Immature natural killer cell (primary cell): ENCODE measurements around the gene NEUROD6. TPM values are rescaled to one million over a fixed set of nuclear protein-coding genes. Genes with fewer than 3 reads are reported as not detected.

Experiments
- DNase-seq, 3 donors: peaks; one replicate each; pipeline ENCODE4 v3.0.0; 2022; ENCODE audit warnings: mixed read lengths in 1 of 3
- H3K27ac Mint-ChIP-seq, 6 donors: one replicate each; pipeline ENCODE4 v1.8.0; 2020; ENCODE audit warnings: mixed read lengths in 6 of 6, mild to moderate bottlenecking in 5 of 6, inconsistent platforms in 4 of 6, moderate library complexity in 3 of 6
- H3K27me3 Mint-ChIP-seq, 3 donors: one replicate each; pipeline ENCODE4 v1.8.0; 2020 to 2021; ENCODE audit warnings: low read depth in 3 of 3, mild to moderate bottlenecking in 3 of 3, mixed read lengths in 3 of 3, moderate library complexity in 3 of 3, inconsistent platforms in 1 of 3
- H3K36me3 Mint-ChIP-seq, 3 donors: one replicate each; pipeline ENCODE4 v1.8.0; 2020; ENCODE audit warnings: mixed read lengths in 3 of 3, inconsistent platforms in 2 of 3, mild to moderate bottlenecking in 2 of 3
- H3K4me1 Mint-ChIP-seq, 2 donors: one replicate each; pipeline ENCODE4 v1.8.0; 2020; ENCODE audit warnings: inconsistent platforms in 2 of 2, mild to moderate bottlenecking in 2 of 2, mixed read lengths in 2 of 2, moderate library complexity in 1 of 2
- H3K4me3 Mint-ChIP-seq, 5 donors: one replicate each; pipeline ENCODE4 v1.8.0; 2020; ENCODE audit warnings: mild to moderate bottlenecking in 5 of 5, mixed read lengths in 5 of 5, inconsistent platforms in 3 of 5, moderate library complexity in 3 of 5
- H3K9me3 Mint-ChIP-seq, 6 donors: one replicate each; pipeline ENCODE4 v1.8.0; 2020; ENCODE audit warnings: mild to moderate bottlenecking in 6 of 6, mixed read lengths in 6 of 6, inconsistent platforms in 4 of 6, moderate library complexity in 3 of 6
- polyA plus RNA-seq, 3 donors: library from polyadenylated mRNA; unstranded; fragments of 300-500 nt; fragmentation: Illumina TruSeq; gene quantifications; one replicate each; pipeline ENCODE4 v1.2.3, GENCODE V29; 2021

The NEUROD6 gene
- polyA plus RNA-seq, 3 donors from 2014 or later = not detected

DNA sequence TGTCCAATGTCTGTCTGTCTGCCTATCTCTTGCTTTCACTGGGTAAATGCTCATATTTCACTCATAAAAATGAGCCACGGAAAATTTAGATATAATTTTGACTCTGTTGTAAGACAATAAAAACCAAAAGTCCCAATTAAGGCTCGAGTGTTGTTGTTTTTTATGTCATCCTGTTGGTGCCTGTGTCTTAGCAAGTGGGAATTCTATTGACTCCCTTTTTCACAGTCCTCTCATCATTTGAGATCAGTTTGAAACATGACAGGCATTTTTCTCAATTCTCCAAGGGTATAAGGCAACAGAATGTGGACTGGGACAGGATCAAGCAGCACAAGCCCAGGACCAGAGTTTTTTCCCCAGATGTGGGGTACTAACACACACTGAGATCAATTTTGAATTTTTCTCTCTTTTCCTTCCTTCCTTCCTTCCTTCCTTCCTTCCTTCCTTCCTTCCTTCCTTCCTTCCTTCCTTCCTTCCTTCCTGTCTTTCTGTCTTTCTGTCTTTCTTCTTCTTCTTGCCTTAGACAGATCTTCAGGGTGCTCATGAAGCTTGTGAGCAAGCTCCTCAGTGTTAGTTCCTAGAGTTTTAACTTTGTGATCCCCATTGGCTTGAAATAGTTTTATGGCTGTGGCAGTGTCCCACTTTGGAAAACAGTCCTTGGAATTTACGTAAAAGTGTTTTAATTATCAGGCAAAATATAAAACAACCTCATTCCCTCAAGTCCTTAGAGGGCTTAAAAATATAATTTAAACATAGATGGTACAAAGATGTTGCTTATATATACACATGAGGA, 3.2 kb upstream of the NEUROD6 start:
- no peaks in the 10 kb centered on the region for H3K36me3 Mint-ChIP-seq

DNA sequence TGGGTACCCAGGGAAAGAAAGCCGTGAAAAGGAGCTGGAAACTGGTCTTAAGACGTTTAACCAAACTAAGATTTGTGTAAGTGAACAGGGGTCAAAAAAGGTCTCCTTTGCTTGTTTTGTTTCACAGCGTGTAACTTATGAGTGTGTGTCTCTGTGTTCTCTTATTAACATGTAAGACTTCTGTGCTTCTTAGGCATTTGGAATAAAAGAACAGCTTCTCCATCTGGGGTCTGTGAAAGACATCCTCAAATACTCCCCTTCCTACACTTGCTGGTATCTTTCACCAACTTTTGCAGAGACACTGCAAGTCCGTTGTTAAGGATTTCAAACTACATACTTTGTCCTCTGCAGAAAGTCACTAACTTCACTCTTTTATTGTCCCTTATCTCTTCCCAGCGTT, 615 bp upstream of the NEUROD6 start:
- no peak overlapping the region for H3K4me3 Mint-ChIP-seq
- no peaks in the 10 kb centered on the region for H3K4me1 Mint-ChIP-seq
- no peaks in the 10 kb centered on the region for H3K36me3 Mint-ChIP-seq
- peaks cover 0 to 6% (median 0%) of the 10 kb centered on the region in 6 donors for H3K9me3 Mint-ChIP-seq
- no peak overlapping the region for H3K27ac Mint-ChIP-seq
- DNase-seq = no peak
- peaks cover 0 to 3% (median 0%) of the 10 kb centered on the region in 3 donors for H3K27me3 Mint-ChIP-seq

More for the DNA sequence above, 3.2 kb upstream of the NEUROD6 start:
- Mint-ChIP-seq H3K9me3 (peaks cover 0 to 5% (median 0%) of the 10 kb centered on the region in 6 donors), H3K27me3 (peaks cover 0 to 3% (median 0%) of the 10 kb centered on the region in 3 donors), H3K4me1 (no peaks in the 10 kb centered on the region), H3K4me3 (no peak overlapping the region), H3K27ac (no peak overlapping the region)
- DNase-seq = no peak

- Mint-ChIP-seq H3K36me3 (no peaks in the 10 kb centered on the region), H3K4me3 (no peak overlapping the region), H3K27me3 (peaks cover 0 to 4% (median 3%) of the 10 kb centered on the region in 3 donors), H3K4me1 (no peaks in the 10 kb centered on the region), H3K9me3 (peaks cover 0 to 9% (median 0%) of the 10 kb centered on the region in 6 donors), H3K27ac (no peak overlapping the region)
- no peak for DNase-seq
Measured at GRCh38 chr7:31340051-31340450, 475 bp downstream of the NEUROD6 start.

DNA sequence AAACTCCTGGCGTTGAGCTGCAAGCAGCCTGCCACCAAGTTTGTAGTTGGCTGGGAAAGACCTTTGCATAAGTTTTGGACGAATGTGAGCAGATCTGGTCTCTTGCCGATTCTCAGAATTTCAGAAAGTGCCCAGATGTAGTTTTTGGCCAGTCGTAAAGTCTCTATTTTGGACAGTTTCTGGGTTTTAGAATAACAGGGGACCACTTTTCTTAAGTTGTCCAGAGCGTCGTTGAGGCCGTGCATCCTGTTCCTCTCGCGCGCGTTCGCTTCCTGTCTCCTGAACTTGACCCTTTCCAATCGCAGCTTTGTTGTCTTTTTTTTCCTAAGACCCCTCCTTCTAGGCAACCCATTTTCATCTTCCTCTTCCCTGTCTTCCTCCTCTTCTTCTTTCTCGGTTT, 1.8 kb downstream of the NEUROD6 start:
- no peak overlapping the region for H3K4me3 Mint-ChIP-seq
- peaks cover 1 to 8% (median 2%) of the 10 kb centered on the region in 3 donors for H3K27me3 Mint-ChIP-seq
- H3K27ac Mint-ChIP-seq = no peak overlapping the region
- no peaks in the 10 kb centered on the region for H3K4me1 Mint-ChIP-seq
- no peaks in the 10 kb centered on the region for H3K36me3 Mint-ChIP-seq
- peaks cover 0 to 14% (median 0%) of the 10 kb centered on the region in 6 donors for H3K9me3 Mint-ChIP-seq
- no peak for DNase-seq

GRCh38 chr7:31337002-31337565, 3.4 kb downstream of the NEUROD6 start:
- H3K4me3 Mint-ChIP-seq = no peak overlapping the region
- peaks cover 3 to 10% (median 7%) of the 10 kb centered on the region in 3 donors for H3K27me3 Mint-ChIP-seq
- no peaks in the 10 kb centered on the region for H3K4me1 Mint-ChIP-seq
- H3K36me3 Mint-ChIP-seq = no peaks in the 10 kb centered on the region
- H3K27ac Mint-ChIP-seq = no peak overlapping the region
- peaks cover 0 to 14% (median 0%) of the 10 kb centered on the region in 6 donors for H3K9me3 Mint-ChIP-seq
- DNase-seq = no peak

- Mint-ChIP-seq H3K4me1 (no peaks in the 10 kb centered on the region), H3K9me3 (peaks cover 0 to 14% (median 0%) of the 10 kb centered on the region in 6 donors)
Measured at GRCh38 chr7:31336202-31337001, 4.1 kb downstream of the NEUROD6 start.

GRCh38 chr7:31335884-31336201, 4.7 kb downstream of the NEUROD6 start:
- DNase-seq = no peak
- Mint-ChIP-seq H3K4me1 (no peaks in the 10 kb centered on the region), H3K27ac (no peak overlapping the region), H3K36me3 (no peaks in the 10 kb centered on the region), H3K27me3 (peaks cover 3 to 10% (median 9%) of the 10 kb centered on the region in 3 donors), H3K4me3 (no peak overlapping the region), H3K9me3 (peaks cover 0 to 14% (median 0%) of the 10 kb centered on the region in 6 donors)

More at GRCh38 chr7:31336202-31337001, 4.1 kb downstream of the NEUROD6 start:
- DNase-seq = no peak
- no peak overlapping the region for H3K27ac Mint-ChIP-seq
- H3K36me3 Mint-ChIP-seq = no peaks in the 10 kb centered on the region
- H3K4me3 Mint-ChIP-seq = no peak overlapping the region
- H3K27me3 Mint-ChIP-seq = peaks cover 3 to 10% (median 9%) of the 10 kb centered on the region in 3 donors

DNA sequence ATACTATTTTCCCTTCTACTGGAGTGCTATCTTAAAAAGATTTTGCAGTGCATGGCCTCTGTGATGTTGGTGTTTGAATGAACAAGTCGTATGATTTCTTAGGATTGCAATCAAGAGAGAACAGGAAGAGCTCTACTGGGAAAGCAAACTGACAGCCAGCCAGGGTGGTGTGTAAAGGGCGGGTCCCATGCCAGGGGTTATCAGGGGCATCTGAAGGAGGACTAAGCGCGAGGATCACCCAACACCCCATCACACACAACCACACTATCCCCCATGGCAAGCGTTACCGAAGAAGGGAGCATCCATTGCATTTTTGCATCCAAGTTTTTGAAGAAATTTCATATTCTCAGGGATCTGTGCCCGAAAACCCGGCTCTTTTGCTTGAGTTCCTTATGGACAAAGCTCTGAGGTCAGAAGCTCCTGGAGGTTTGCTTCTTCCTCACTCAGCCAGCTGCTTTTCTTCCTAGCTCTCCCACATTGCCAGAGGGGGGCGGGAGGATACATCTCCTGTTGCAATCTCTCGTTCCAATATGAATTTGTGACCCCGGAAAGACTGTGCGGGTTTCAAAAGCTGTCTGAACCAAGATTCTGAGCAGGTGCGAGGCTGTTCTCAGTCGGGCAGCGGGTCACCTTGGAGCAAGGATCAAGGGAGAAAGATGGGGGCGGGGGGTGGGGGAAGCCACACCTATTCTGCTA, 5.2 kb downstream of the NEUROD6 start:
- no peaks in the 10 kb centered on the region for H3K4me1 Mint-ChIP-seq
- H3K36me3 Mint-ChIP-seq = no peaks in the 10 kb centered on the region
- no peak overlapping the region for H3K4me3 Mint-ChIP-seq
- H3K27ac Mint-ChIP-seq = no peak overlapping the region
- H3K27me3 Mint-ChIP-seq = peaks cover 3 to 10% (median 9%) of the 10 kb centered on the region in 3 donors
- no peak for DNase-seq
- H3K9me3 Mint-ChIP-seq = peaks cover 0 to 18% (median 1%) of the 10 kb centered on the region in 6 donors

DNA sequence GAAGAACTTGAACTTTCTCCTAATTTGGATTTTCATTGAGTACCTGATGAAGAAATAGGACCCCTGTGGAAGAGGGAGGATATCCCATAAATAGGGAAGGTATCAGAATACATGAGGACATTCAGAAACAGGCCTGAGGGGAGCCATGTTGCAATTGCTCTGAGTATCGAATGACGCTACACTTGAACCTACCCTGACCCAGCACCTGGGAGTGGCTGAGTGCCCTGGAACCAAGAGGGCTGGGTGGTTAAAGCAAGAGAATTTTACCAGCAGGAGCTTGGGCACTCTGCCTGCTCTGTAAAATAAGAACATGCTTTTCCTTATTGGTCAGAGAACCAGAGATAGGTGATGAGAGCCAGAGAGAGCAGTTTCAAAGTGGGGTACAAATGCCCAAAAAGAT, 7.2 kb downstream of the NEUROD6 start:
- peaks cover 0 to 15% (median 5%) of the 10 kb centered on the region in 6 donors for H3K9me3 Mint-ChIP-seq
- H3K36me3 Mint-ChIP-seq = no peaks in the 10 kb centered on the region
- DNase-seq = no peak
- H3K27ac Mint-ChIP-seq = no peak overlapping the region
- H3K4me1 Mint-ChIP-seq = no peaks in the 10 kb centered on the region
- no peak overlapping the region for H3K4me3 Mint-ChIP-seq
- H3K27me3 Mint-ChIP-seq = peaks cover 3 to 10% (median 9%) of the 10 kb centered on the region in 3 donors

DNA sequence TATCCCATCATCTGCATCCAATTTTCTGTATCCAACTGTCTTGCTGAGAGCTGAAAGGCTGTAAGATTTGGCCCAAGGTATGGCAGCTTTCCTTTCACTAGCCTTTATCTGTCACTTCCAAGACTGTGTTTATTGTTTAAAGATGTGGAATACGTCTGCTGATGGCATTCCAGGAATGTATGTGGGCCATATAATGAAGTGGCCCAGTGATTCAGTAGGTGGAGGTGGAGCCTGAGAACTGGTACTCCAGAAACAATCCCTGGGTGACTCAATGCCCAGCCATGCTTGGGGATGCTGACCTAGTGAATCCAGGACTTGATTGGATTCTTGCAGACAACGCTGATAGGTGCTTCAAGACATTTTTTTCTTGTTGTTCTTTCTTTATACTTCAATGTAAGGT, 13.5 kb downstream of the NEUROD6 start:
- DNase-seq = no peak
- no peak overlapping the region for H3K27ac Mint-ChIP-seq
- H3K36me3 Mint-ChIP-seq = no peaks in the 10 kb centered on the region
- H3K4me3 Mint-ChIP-seq = no peak overlapping the region
- H3K27me3 Mint-ChIP-seq = peaks cover 2 to 4% (median 2%) of the 10 kb centered on the region in 3 donors
- peaks cover 0 to 20% (median 8%) of the 10 kb centered on the region in 6 donors for H3K9me3 Mint-ChIP-seq
- no peaks in the 10 kb centered on the region for H3K4me1 Mint-ChIP-seq

DNA sequence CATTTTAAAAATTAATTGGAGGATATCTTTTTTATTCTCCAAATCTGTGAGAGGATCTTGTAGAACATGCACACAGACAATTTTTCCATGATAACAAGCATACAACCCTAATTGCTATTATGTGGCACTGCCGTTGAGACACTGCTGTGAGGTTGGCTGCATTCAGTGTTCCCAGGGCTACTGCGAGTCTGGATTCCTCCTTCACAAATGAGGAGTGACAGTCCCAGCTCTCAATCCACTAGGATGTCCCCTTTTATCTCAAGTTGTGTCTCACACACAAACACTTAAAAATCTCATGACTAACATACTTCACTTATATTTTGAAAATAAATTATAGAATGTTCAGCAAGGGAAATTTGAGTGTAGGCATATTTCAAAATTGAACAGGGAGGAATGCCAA, 14.1 kb downstream of the NEUROD6 start:
- no peaks in the 10 kb centered on the region for H3K4me1 Mint-ChIP-seq
- no peak for DNase-seq
- H3K27ac Mint-ChIP-seq = no peak overlapping the region
- H3K9me3 Mint-ChIP-seq = peaks cover 0 to 20% (median 5%) of the 10 kb centered on the region in 6 donors
- peaks cover 2% of the 10 kb centered on the region in 3 donors for H3K27me3 Mint-ChIP-seq
- no peaks in the 10 kb centered on the region for H3K36me3 Mint-ChIP-seq
- H3K4me3 Mint-ChIP-seq = no peak overlapping the region

- Mint-ChIP-seq H3K9me3 (peaks cover 0 to 14% (median 3%) of the 10 kb centered on the region in 6 donors), H3K36me3 (no peaks in the 10 kb centered on the region), H3K27me3 (peaks cover 0 to 4% (median 2%) of the 10 kb centered on the region in 3 donors), H3K4me1 (no peaks in the 10 kb centered on the region), H3K27ac (no peak overlapping the region), H3K4me3 (no peak overlapping the region)
- DNase-seq = no peak
Measured at GRCh38 chr7:31323101-31323500, 17.4 kb downstream of the NEUROD6 start.

DNA sequence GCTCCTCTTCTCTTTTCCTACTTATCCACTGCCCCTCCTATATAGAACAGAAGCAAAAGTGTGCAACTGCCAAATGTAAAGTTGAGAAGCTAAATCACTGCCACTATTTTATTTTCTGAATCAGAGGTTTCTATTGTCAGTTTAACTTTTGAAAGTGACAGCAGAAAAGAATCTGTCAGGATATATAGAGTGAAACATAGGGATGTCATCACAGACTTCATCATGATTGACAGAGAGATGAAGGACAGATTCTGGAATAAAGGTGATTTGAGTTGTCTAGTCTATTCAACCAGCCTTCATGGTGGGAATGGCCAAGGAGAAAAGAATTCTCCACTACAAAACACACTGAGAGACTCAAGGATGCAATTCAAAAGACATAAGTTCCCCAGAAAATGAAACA, 19.9 kb downstream of the NEUROD6 start:
- no peaks in the 10 kb centered on the region for H3K36me3 Mint-ChIP-seq
- no peak for DNase-seq
- H3K4me3 Mint-ChIP-seq = no peak overlapping the region
- H3K4me1 Mint-ChIP-seq = no peaks in the 10 kb centered on the region
- no peak overlapping the region for H3K27ac Mint-ChIP-seq
- peaks cover 0 to 9% (median 3%) of the 10 kb centered on the region in 6 donors for H3K9me3 Mint-ChIP-seq
- H3K27me3 Mint-ChIP-seq = peaks cover 0 to 4% (median 2%) of the 10 kb centered on the region in 3 donors
